ENCODE data around the gene MIB1. TPM values are rescaled to one million over a fixed set of nuclear protein-coding genes. Genes with fewer than 3 reads are reported as not detected.

Gene MIB1
- total RNA-seq, 1 experiment from 2014 or later = 56.1 TPM

DNA sequence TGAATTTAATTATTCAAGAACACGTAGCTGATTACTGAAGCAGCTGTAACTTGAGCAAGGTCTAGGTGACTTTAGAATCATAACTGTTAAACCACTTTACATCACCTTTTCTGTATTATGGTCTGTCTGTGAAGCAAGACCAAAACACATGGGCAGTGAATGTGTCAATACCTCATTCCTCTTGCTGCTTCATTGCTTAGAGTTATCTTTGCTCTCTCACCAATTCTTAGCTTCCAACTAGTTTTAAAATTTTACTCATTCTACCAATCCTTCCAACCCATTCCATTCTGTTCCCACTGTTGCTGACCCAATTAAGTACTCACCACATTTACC lies 80.2 kb downstream of the MIB1 start (continued):
- TF ChIP-seq ATF3 (IDR thresholded peaks at IDR 0.05) (no peak), ZFX (IDR thresholded peaks at IDR 0.05) (no peak), CEBPB (IDR thresholded peaks at IDR 0.05; ENCODE audit: low read depth) (no peak), SP1 (IDR thresholded peaks at IDR 0.05; ENCODE audit: low read depth) (no peak), FOSL1 (IDR thresholded peaks at IDR 0.05; ENCODE audit: low read depth) (no peak), SIN3A (IDR thresholded peaks at IDR 0.05; ENCODE audit: low read depth) (no peak)

DNA sequence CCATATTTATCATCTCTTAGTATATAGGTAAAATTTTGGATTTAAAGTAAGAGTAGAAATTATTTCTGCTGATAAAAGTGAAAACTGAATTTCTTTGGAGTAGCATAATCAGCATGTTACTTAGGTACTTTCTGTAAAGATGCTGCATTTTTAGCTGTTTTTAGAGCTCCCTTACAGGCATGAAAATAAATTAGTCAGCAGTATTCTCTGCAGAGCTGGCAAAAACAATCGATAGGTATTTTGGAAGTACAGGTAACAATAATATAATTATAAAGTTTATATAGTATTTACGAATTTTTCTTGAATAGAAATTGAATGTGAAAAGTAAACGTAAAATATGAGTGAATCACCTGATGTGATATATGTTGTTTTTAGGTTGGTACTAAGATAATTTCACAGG lies 83.3 kb downstream of the MIB1 start:
- intact Hi-C loops (cut with micrococcal nuclease) = no loop called here
- Histone ChIP-seq H3K79me2 (ENCODE audit: insufficient read depth, low read length) (no peaks in the 10 kb centered on the region), H2AFZ (ENCODE audit: low read depth, low read length, poor library complexity, severe bottlenecking) (no peak overlapping the region), H4K20me1 (ENCODE audit: insufficient read depth) (no peaks in the 10 kb centered on the region), H3K9ac (ENCODE audit: low read length) (no peak overlapping the region), H3K27ac (ENCODE audit: low read depth, low read length) (no peak overlapping the region), H3K9me3 (ENCODE audit: control insufficient read depth in 1 of 2, insufficient read depth in 1 of 2, low read depth in 1 of 2, low read length in 2 of 2) (no peaks in the 10 kb centered on the region), H3K4me3 (replicated peaks in 1 of 2; ENCODE audit: low read depth in 1 of 2, low read length in 2 of 2) (no peak overlapping the region), H3K36me3 (ENCODE audit: control insufficient read depth in 1 of 2, insufficient read depth in 2 of 2, low read length in 2 of 2) (0 out of 4 replicates have a peak, but pooled peaks cover 0 to 4% of the 10 kb centered on the region in 2 experiments), H3K4me1 (ENCODE audit: control insufficient read depth in 1 of 2, insufficient read depth in 2 of 2, low read length in 2 of 2) (no peaks in the 10 kb centered on the region), H3K4me2 (ENCODE audit: low read length) (no peak overlapping the region), H3K9me2 (ENCODE audit: insufficient read depth) (no peaks in the 10 kb centered on the region), H3K27me3 (ENCODE audit: insufficient read depth, low read length) (no peaks in the 10 kb centered on the region)
- DNase-seq (ENCODE audit: low read depth, low spot score) (no peak), ATAC-seq (no peak)
- TF ChIP-seq EZH2phosphoT487 (IDR thresholded peaks at IDR 0.05; ENCODE audit: borderline replicate concordance) = no peak
- CTCF ChIA-PET = no interaction called here
- BruUV-seq (replicated peaks) = no TSS peak
- POLR2A ChIA-PET = no interaction called here
- RAD21 ChIA-PET (ENCODE audit: low non-redundant PET in 1 of 2, low total read pairs in 2 of 2, uncharacterized antibody in 2 of 2, unreplicated experiment in 2 of 2) = no interaction called here

GRCh38 chr18:21826196-21826595 lies 85.6 kb downstream of the MIB1 start:
- TF ChIP-seq RAD21 (IDR thresholded peaks at IDR 0.05; ENCODE audit: low read depth) = no peak
- TF ChIP-seq SRF (IDR thresholded peaks at IDR 0.05; ENCODE audit: low read depth) = no peak
- no peak for TF ChIP-seq EGR1 (IDR thresholded peaks at IDR 0.05; ENCODE audit: low read depth)
- TF ChIP-seq REST (IDR thresholded peaks at IDR 0.05; ENCODE audit: low read depth) = no peak
- TF ChIP-seq CBX3 (IDR thresholded peaks at IDR 0.05; ENCODE audit: low read depth) = no peak
- TF ChIP-seq FOSL1 (IDR thresholded peaks at IDR 0.05; ENCODE audit: low read depth) = no peak
- TF ChIP-seq YY1 (IDR thresholded peaks at IDR 0.05; ENCODE audit: extremely low read depth, insufficient replicate concordance, low read depth, low read length) = no peak
- no peak for TF ChIP-seq ELF1 (IDR thresholded peaks at IDR 0.05; ENCODE audit: borderline replicate concordance, low read depth)
- no peak for TF ChIP-seq SP1 (IDR thresholded peaks at IDR 0.05; ENCODE audit: low read depth)
- TF ChIP-seq MAX (IDR thresholded peaks at IDR 0.05) = no peak
- no peak for TF ChIP-seq ZNF274 (IDR thresholded peaks at IDR 0.05; ENCODE audit: low read depth, low read length)
- no peak for TF ChIP-seq POLR2AphosphoS5 (IDR thresholded peaks at IDR 0.05; ENCODE audit: low read depth, low read length)
- TF ChIP-seq ATF3 (IDR thresholded peaks at IDR 0.05) = no peak
- Histone ChIP-seq H3K36me3 (ENCODE audit: control insufficient read depth in 1 of 2, insufficient read depth in 2 of 2, low read length in 2 of 2) (no peaks in the 10 kb centered on the region), H3K27me3 (ENCODE audit: insufficient read depth, low read length) (no peaks in the 10 kb centered on the region), H3K4me3 (replicated peaks in 1 of 2; ENCODE audit: low read depth in 1 of 2, low read length in 2 of 2) (no peak overlapping the region), H3K79me2 (ENCODE audit: insufficient read depth, low read length) (no peaks in the 10 kb centered on the region), H3K9me2 (ENCODE audit: insufficient read depth) (no peaks in the 10 kb centered on the region), H4K20me1 (ENCODE audit: insufficient read depth) (no peaks in the 10 kb centered on the region), H3K27ac (ENCODE audit: low read depth, low read length) (no peak overlapping the region), H3K9me3 (ENCODE audit: control insufficient read depth in 1 of 2, insufficient read depth in 1 of 2, low read depth in 1 of 2, low read length in 2 of 2) (no peaks in the 10 kb centered on the region), H2AFZ (ENCODE audit: low read depth, low read length, poor library complexity, severe bottlenecking) (no peak overlapping the region), H3K4me2 (ENCODE audit: low read length) (no peak overlapping the region), H3K9ac (ENCODE audit: low read length) (no peak overlapping the region), H3K4me1 (ENCODE audit: control insufficient read depth in 1 of 2, insufficient read depth in 2 of 2, low read length in 2 of 2) (no peaks in the 10 kb centered on the region)
- DNase-seq (ENCODE audit: low read depth, low spot score) = no peak
- ATAC-seq = no peak
- intact Hi-C loops (cut with micrococcal nuclease) = no loop called here
- ChIA-PET POLR2A (no interaction called here), RAD21 (ENCODE audit: low non-redundant PET in 1 of 2, low total read pairs in 2 of 2, uncharacterized antibody in 2 of 2, unreplicated experiment in 2 of 2) (no interaction called here), CTCF (no interaction called here)
- BruUV-seq (replicated peaks) = no TSS peak

All from HCT116 (cell line).